HCT116 (cell line): Measurements from ENCODE around the gene WSB2.

ENCODE experiments used
- CBX3 ChIP-seq: IDR thresholded peaks from 2 replicates; pipeline ENCODE4 v1.6.1; 2012; ENCODE audit warnings: low read depth
- CTCF ChIP-seq, 3 experiments: fragments of 200-600 bp in 1 of 3; sonication (generic) in 1 of 3; IDR thresholded peaks in 2 of 3; conservative IDR thresholded peaks in 1 of 3; 2 replicates each; pipeline ENCODE4 v1.5.1; 2012 to 2017; ENCODE audit warnings: low read depth in 2 of 3, low read length in 2 of 3, antibody characterized with exemption in 1 of 3, borderline replicate concordance in 1 of 3, control low read depth in 1 of 3, mild to moderate bottlenecking in 1 of 3, mixed read lengths in 1 of 3, mixed run types in 1 of 3, moderate library complexity in 1 of 3; ENCODE audit not compliant: insufficient read depth in 1 of 3
- EGR1 ChIP-seq: IDR thresholded peaks from 2 replicates; pipeline ENCODE4 v1.6.1; 2012; ENCODE audit warnings: low read depth
- ELF1 ChIP-seq: IDR thresholded peaks from 2 replicates; pipeline ENCODE4 v1.6.1; 2012; ENCODE audit warnings: low read depth, borderline replicate concordance
- EZH2 ChIP-seq: fragments of 200-600 bp; sonication (generic); IDR thresholded peaks from 2 replicates; pipeline ENCODE4 v1.6.1; 2017; ENCODE audit warnings: antibody characterized with exemption, mixed run types
- EZH2phosphoT487 ChIP-seq: fragments of 200-600 bp; IDR thresholded peaks from 2 replicates; pipeline ENCODE4 v1.6.1; 2018; ENCODE audit warnings: antibody characterized with exemption, borderline replicate concordance
- POLR2A ChIP-seq: IDR thresholded peaks from 2 replicates; pipeline ENCODE4 v1.7.0; 2011; ENCODE audit warnings: borderline replicate concordance; ENCODE audit not compliant: insufficient read depth, insufficient read length; ENCODE audit errors: extremely low read depth
- POLR2AphosphoS5 ChIP-seq: IDR thresholded peaks from 2 replicates; pipeline ENCODE4 v1.6.1; 2011; ENCODE audit warnings: mild to moderate bottlenecking, low read depth, low read length, moderate library complexity
- REST ChIP-seq: IDR thresholded peaks from 2 replicates; pipeline ENCODE4 v1.6.1; 2012; ENCODE audit warnings: low read depth
- SP1 ChIP-seq: IDR thresholded peaks from 2 replicates; pipeline ENCODE4 v1.6.1; 2012; ENCODE audit warnings: low read depth
- SRF ChIP-seq: IDR thresholded peaks from 2 replicates; pipeline ENCODE4 v1.6.1; 2012; ENCODE audit warnings: low read depth
- TCF7L2 ChIP-seq: IDR thresholded peaks from 2 replicates; pipeline ENCODE4 v1.7.0; 2011; ENCODE audit warnings: borderline replicate concordance, inconsistent platforms; ENCODE audit not compliant: insufficient read depth, insufficient read length; ENCODE audit errors: extremely low read depth
- ZFX ChIP-seq: fragments of 450-650 bp; IDR thresholded peaks from 2 replicates; pipeline ENCODE4 v1.6.1; 2017
- ZNF274 ChIP-seq: fragments of 200-500 bp; sonication (Bioruptor generic); IDR thresholded peaks from 2 replicates; pipeline ENCODE4 v1.6.1; 2014; ENCODE audit warnings: mild to moderate bottlenecking, low read depth, low read length, inconsistent platforms

- TF ChIP-seq CTCF (IDR thresholded peaks at IDR 0.05 in 2 of 3, conservative IDR thresholded peaks at IDR 0.05 in 1 of 3; ENCODE audit: borderline replicate concordance in 1 of 3, insufficient read depth in 1 of 3, low read depth in 2 of 3, low read length in 2 of 3) (no peak), ZNF274 (no peak), CBX3 (no peak), POLR2A (no peak), EGR1 (no peak; the same call in 1 of the 2 replicates), EZH2 (no peak), ZFX (no peak), POLR2AphosphoS5 (peak; percentile 85), ELF1 (no peak), EZH2phosphoT487 (no peak), TCF7L2 (no peak), SRF (no peak), SP1 (peak; percentile 20; the same call in 1 of the 2 replicates), REST (no peak)
Observed at GRCh38 chr12:118061873-118062843, 1.2 kb upstream of the WSB2 start.
